ENCODE data around the gene REXO4. TPM values are rescaled to one million over a fixed set of nuclear protein-coding genes. Genes with fewer than 3 reads are reported as not detected.

Gene REXO4
- total and polyA plus RNA-seq, 2 of the 13 experiments (the other 11 are each of a cell fraction or from before 2014, with no cell fraction given), result 18.5 to 30.4 TPM

DNA sequence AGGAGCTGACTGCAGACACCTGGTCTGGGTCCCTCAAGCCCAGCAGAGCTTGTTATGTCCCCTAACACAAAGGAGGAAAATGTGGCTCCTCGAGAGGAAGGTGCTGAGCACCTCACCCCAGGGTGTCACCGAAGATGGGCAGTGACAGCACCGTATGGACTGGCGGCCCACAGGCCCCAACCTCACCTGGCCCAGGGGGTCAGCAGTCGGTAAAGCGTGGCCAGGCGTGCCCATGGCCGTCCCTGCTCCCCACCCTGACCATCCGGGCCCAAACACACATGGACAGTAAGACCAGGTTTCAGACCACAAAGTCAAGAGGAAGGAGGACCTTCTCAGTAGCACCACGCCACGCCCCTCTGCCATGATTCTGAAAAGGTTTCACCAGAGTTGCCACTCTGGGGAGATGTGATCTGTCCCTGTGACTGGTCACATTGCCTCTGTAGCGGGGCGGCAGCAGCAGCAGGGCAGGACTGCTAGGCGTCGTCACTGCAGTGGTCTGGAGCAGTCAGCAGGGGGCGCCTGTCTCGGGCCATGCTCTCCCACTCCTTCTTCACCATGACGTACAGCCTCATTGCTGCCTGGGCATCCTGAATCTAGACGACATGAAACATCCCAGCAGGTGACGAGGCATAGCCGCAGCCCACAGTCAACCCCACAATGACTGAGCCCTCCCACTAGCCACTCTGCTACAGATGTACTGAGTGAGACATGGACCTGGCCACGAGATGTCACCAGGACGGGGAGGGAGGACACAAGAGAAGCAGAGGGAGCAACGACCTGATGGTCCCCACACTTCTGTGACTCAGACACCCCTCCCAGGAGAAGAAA, 11.1 kb downstream of the REXO4 start (continued):
- no peak for TF ChIP-seq MED13 (CRISPR knock-in tag; IDR thresholded peaks at IDR 0.05)
- TF ChIP-seq ZNF746 (CRISPR knock-in tag; IDR thresholded peaks at IDR 0.05), result no peak
- TF ChIP-seq NFRKB (IDR thresholded peaks at IDR 0.05), result no peak
- no peak for TF ChIP-seq HES4 (CRISPR knock-in tag; IDR thresholded peaks at IDR 0.05; ENCODE audit: borderline replicate concordance)
- TF ChIP-seq, protein P1, sequence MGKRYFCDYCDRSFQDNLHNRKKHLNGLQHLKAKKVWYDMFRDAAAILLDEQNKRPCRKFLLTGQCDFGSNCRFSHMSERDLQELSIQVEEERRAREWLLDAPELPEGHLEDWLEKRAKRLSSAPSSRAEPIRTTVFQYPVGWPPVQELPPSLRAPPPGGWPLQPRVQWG (CRISPR knock-in tag; IDR thresholded peaks at IDR 0.05; ENCODE audit: borderline replicate concordance, low read depth), result no peak
- TF ChIP-seq NFE2L2 (IDR thresholded peaks at IDR 0.05; ENCODE audit: low read length), result no peak
- TF ChIP-seq STAT6 (CRISPR knock-in tag; IDR thresholded peaks at IDR 0.05; ENCODE audit: borderline replicate concordance), result no peak
- no peak for TF ChIP-seq HOXA7 (CRISPR knock-in tag; IDR thresholded peaks at IDR 0.05)
- peak; percentile 78 for TF ChIP-seq STAG1 (CRISPR knock-in tag; IDR thresholded peaks at IDR 0.05)
- TF ChIP-seq ZFX (CRISPR knock-in tag; IDR thresholded peaks at IDR 0.05; ENCODE audit: low read depth), result peak; percentile 29; the same call in 1 of the 2 replicates
- peak; percentile 35; the same call in 1 of the 2 replicates for TF ChIP-seq HOXA3 (CRISPR knock-in tag; IDR thresholded peaks at IDR 0.05)
- TF ChIP-seq FOXC1 (CRISPR knock-in tag; IDR thresholded peaks at IDR 0.05; ENCODE audit: borderline replicate concordance), result 0 out of 2 replicates have a peak, but pooled peaks have one; percentile 54
- TF ChIP-seq CTCF (CRISPR knock-in tag; IDR thresholded peaks at IDR 0.05), result peak; percentile 96
- TF ChIP-seq ZNF737 (CRISPR knock-in tag; IDR thresholded peaks at IDR 0.05; ENCODE audit: borderline replicate concordance), result no peak
- TF ChIP-seq XBP1 (CRISPR knock-in tag; IDR thresholded peaks at IDR 0.05), result no peak
- peak; percentile 78 for TF ChIP-seq CREB1 (IDR thresholded peaks at IDR 0.05)
- TF ChIP-seq CREB1 (CRISPR knock-in tag; IDR thresholded peaks at IDR 0.05), result no peak
- no peak for TF ChIP-seq CHD4 (IDR thresholded peaks at IDR 0.05; ENCODE audit: borderline replicate concordance, low read length)
- TF ChIP-seq MXD3 (CRISPR knock-in tag; IDR thresholded peaks at IDR 0.05), result no peak
- TF ChIP-seq, protein P2, sequence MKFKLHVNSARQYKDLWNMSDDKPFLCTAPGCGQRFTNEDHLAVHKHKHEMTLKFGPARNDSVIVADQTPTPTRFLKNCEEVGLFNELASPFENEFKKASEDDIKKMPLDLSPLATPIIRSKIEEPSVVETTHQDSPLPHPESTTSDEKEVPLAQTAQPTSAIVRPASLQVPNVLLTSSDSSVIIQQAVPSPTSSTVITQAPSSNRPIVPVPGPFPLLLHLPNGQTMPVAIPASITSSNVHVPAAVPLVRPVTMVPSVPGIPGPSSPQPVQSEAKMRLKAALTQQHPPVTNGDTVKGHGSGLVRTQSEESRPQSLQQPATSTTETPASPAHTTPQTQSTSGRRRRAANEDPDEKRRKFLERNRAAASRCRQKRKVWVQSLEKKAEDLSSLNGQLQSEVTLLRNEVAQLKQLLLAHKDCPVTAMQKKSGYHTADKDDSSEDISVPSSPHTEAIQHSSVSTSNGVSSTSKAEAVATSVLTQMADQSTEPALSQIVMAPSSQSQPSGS (CRISPR knock-in tag; IDR thresholded peaks at IDR 0.05), result peak; percentile 50; the same call in 1 of the 2 replicates
- TF ChIP-seq CBX2 (IDR thresholded peaks at IDR 0.05; ENCODE audit: low read depth, low read length), result no peak
- no peak for TF ChIP-seq CBX2 (CRISPR knock-in tag; IDR thresholded peaks at IDR 0.05; ENCODE audit: low read depth)
